HepG2 (cell line): ENCODE measurements around the gene APPBP2. TPM values are rescaled to one million over a fixed set of nuclear protein-coding genes. Genes with fewer than 3 reads are reported as not detected.

Source experiments
- BRD4 ChIP-seq: sonication (generic); formaldehyde crosslinking; IDR thresholded peaks from 2 replicates; pipeline ENCODE4 v1.4.0; 2020; ENCODE audit warnings: missing genetic modification reagents
- LBX2 ChIP-seq: sonication (generic); formaldehyde crosslinking; IDR thresholded peaks from 2 replicates; pipeline ENCODE4 v1.5.0; 2020; ENCODE audit warnings: missing genetic modification reagents, mild to moderate bottlenecking, borderline replicate concordance
- RBFOX2 ChIP-seq: fragments of 200-400 bp; formaldehyde crosslinking; IDR thresholded peaks from 2 replicates; pipeline ENCODE4 v1.6.1; 2017; ENCODE audit warnings: low read depth, mild to moderate bottlenecking, low read length
- SIN3A ChIP-seq: IDR thresholded peaks from 2 replicates; pipeline ENCODE4 v1.6.1; 2011; ENCODE audit warnings: low read depth, mild to moderate bottlenecking, control low read depth, low read length, borderline replicate concordance
- SMAD9 ChIP-seq: sonication (generic); formaldehyde crosslinking; IDR thresholded peaks from 2 replicates; pipeline ENCODE4 v1.5.1; 2020; ENCODE audit warnings: mild to moderate bottlenecking, missing genetic modification reagents
- TRAFD1 ChIP-seq: sonication (generic); formaldehyde crosslinking; IDR thresholded peaks from 2 replicates; pipeline ENCODE4 v1.5.1; 2020; ENCODE audit warnings: missing genetic modification reagents, mild to moderate bottlenecking, borderline replicate concordance
- XBP1 ChIP-seq: sonication (generic); formaldehyde crosslinking; IDR thresholded peaks from 2 replicates; pipeline ENCODE4 v1.5.0; 2020; ENCODE audit warnings: missing genetic modification reagents
- ZNF136 ChIP-seq: sonication (generic); formaldehyde crosslinking; IDR thresholded peaks from 2 replicates; pipeline ENCODE4 v1.8.1; 2022; ENCODE audit warnings: low read depth, mild to moderate bottlenecking, moderate library complexity, missing genetic modification reagents
- ZNF317 ChIP-seq: sonication (generic); formaldehyde crosslinking; IDR thresholded peaks from 2 replicates; pipeline ENCODE4 v1.5.0; 2020; ENCODE audit warnings: mild to moderate bottlenecking, missing genetic modification reagents
- ZNF563 ChIP-seq: sonication (generic); formaldehyde crosslinking; IDR thresholded peaks from 2 replicates; pipeline ENCODE4 v1.8.0; 2022; ENCODE audit warnings: mild to moderate bottlenecking, moderate library complexity, missing genetic modification reagents
- ZNF800 ChIP-seq: sonication (generic); formaldehyde crosslinking; IDR thresholded peaks from 2 replicates; pipeline ENCODE4 v1.4.0; 2020; ENCODE audit warnings: missing genetic modification reagents
- polyA plus RNA-seq, 8 experiments: library from polyadenylated mRNA; depleted of rRNA in 3 of 8; stranded (reverse) in 7 of 8; unstranded in 1 of 8; fragments of >200 nt; fragmentation: Illumina TruSeq in 4 of 8; extraction: Trizol in 4 of 8; gene quantifications; 2 replicates each; pipeline versions ENCODE4 v1.2.1 to v1.2.3, GENCODE V29; 2011 to 2016; ENCODE audit warnings: low read depth in 4 of 8, missing spikeins in 1 of 8, mixed read lengths in 1 of 8; ENCODE audit not compliant: insufficient read depth in 1 of 8
- total RNA-seq, 5 experiments: library from RNA; depleted of rRNA; stranded (reverse); fragments of >200 nt; fragmentation: Illumina TruSeq; extraction: Trizol; gene quantifications; 2 replicates each; pipeline ENCODE4 v1.2.3, GENCODE V29; 2016; ENCODE audit warnings: low read depth in 1 of 5
- TF ChIP-seq, protein P1 (sequence below): sonication (generic); formaldehyde crosslinking; IDR thresholded peaks from 2 replicates; pipeline ENCODE4 v1.5.0; 2020; ENCODE audit warnings: mild to moderate bottlenecking, missing genetic modification reagents
- TF ChIP-seq, protein P2 (sequence below): sonication (generic); formaldehyde crosslinking; IDR thresholded peaks from 2 replicates; pipeline ENCODE4 v1.5.0; 2020; ENCODE audit warnings: mild to moderate bottlenecking, missing genetic modification reagents
- TF ChIP-seq, protein P3 (sequence below): sonication (generic); formaldehyde crosslinking; IDR thresholded peaks from 2 replicates; pipeline ENCODE4 v1.8.1; 2023; ENCODE audit warnings: mild to moderate bottlenecking, missing genetic modification reagents
- TF ChIP-seq, protein P4 (sequence below), 2 experiments: sonication (generic) in 1 of 2; formaldehyde crosslinking in 1 of 2; IDR thresholded peaks; 2 replicates each; pipeline versions ENCODE4 v1.4.0 to v1.6.1; 2018 to 2020; ENCODE audit warnings: missing genetic modification reagents in 2 of 2, borderline replicate concordance in 1 of 2, low read depth in 1 of 2, mild to moderate bottlenecking in 1 of 2, missing biosample characterization in 1 of 2

Gene APPBP2
- total and polyA plus RNA-seq, 2 of the 13 experiments (the other 11 are each of a cell fraction or from before 2014, with no cell fraction given), result 17.5 to 45.8 TPM

DNA sequence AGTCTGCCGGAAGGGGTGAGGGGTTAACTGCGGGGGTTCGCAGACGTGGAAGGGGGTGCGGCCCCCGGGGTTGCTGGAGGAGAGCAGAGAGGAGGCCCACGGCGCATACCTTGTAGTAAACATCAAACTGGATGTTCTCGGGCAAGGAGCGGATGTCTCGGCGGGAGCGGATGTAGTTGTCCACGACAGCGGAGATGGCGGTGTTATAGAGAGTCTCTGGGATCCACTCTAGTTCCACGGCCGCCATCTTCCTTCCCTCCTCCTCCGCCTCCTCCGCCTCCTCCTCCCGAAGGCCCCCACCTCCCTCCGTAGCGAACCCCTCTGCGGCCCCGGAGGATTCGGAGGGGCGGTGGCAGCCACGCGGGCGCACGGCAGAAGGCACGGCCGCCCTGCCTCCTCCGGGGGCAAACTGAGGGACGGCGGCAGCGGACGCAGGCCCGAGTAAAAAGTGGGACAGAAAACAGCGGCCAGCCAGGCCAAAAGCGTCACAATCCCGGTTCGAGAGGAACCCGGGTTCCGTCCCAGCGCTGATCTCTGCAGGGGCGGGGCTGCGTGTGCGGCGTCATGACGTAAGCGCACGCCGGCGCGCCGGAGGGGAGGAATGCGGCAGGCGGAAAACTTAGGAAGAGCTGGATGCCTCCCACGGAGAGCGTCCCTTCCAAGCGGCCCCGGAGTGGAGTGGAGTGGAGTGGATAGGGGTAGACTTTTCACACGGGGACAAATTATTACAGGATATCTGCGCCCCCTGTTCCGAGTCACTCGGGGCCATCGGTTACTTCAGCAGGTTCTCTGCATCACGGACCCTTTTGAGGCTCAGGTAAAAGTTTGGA, at the start of gene APPBP2 (continued):
- TF ChIP-seq, protein P1, sequence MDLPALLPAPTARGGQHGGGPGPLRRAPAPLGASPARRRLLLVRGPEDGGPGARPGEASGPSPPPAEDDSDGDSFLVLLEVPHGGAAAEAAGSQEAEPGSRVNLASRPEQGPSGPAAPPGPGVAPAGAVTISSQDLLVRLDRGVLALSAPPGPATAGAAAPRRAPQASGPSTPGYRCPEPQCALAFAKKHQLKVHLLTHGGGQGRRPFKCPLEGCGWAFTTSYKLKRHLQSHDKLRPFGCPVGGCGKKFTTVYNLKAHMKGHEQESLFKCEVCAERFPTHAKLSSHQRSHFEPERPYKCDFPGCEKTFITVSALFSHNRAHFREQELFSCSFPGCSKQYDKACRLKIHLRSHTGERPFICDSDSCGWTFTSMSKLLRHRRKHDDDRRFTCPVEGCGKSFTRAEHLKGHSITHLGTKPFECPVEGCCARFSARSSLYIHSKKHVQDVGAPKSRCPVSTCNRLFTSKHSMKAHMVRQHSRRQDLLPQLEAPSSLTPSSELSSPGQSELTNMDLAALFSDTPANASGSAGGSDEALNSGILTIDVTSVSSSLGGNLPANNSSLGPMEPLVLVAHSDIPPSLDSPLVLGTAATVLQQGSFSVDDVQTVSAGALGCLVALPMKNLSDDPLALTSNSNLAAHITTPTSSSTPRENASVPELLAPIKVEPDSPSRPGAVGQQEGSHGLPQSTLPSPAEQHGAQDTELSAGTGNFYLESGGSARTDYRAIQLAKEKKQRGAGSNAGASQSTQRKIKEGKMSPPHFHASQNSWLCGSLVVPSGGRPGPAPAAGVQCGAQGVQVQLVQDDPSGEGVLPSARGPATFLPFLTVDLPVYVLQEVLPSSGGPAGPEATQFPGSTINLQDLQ, result no peak
- peak; percentile 99 for TF ChIP-seq RBFOX2
- TF ChIP-seq ZNF563 (CRISPR knock-in tag), result peak; percentile 97
- TF ChIP-seq SIN3A, result peak; percentile 85; the same call in 1 of the 2 replicates
- TF ChIP-seq ZNF317, result peak; percentile 70; the same call in 1 of the 2 replicates
- TF ChIP-seq XBP1 (CRISPR knock-in tag), result no peak
- 0 out of 2 replicates have a peak, but pooled peaks have one; percentile 26 for TF ChIP-seq ZNF136
- peak; percentile 93; the same call in 1 of the 2 replicates for TF ChIP-seq LBX2 (CRISPR knock-in tag)
- peak; percentile 98; the same call in 1 of the 2 replicates for TF ChIP-seq TRAFD1
- TF ChIP-seq, protein P2, sequence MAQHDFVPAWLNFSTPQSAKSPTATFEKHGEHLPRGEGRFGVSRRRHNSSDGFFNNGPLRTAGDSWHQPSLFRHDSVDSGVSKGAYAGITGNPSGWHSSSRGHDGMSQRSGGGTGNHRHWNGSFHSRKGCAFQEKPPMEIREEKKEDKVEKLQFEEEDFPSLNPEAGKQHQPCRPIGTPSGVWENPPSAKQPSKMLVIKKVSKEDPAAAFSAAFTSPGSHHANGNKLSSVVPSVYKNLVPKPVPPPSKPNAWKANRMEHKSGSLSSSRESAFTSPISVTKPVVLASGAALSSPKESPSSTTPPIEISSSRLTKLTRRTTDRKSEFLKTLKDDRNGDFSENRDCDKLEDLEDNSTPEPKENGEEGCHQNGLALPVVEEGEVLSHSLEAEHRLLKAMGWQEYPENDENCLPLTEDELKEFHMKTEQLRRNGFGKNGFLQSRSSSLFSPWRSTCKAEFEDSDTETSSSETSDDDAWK (CRISPR knock-in tag), result no peak
- TF ChIP-seq SMAD9 (CRISPR knock-in tag), result no peak
- peak; percentile 60; the same call in 1 of the 2 replicates for TF ChIP-seq BRD4 (CRISPR knock-in tag)
- peak; percentile 74; the same call in 1 of the 2 replicates for TF ChIP-seq ZNF800 (CRISPR knock-in tag)
- TF ChIP-seq, protein P3, sequence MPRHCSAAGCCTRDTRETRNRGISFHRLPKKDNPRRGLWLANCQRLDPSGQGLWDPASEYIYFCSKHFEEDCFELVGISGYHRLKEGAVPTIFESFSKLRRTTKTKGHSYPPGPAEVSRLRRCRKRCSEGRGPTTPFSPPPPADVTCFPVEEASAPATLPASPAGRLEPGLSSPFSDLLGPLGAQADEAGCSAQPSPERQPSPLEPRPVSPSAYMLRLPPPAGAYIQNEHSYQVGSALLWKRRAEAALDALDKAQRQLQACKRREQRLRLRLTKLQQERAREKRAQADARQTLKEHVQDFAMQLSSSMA (CRISPR knock-in tag), result 0 out of 2 replicates have a peak, but pooled peaks have one; percentile 26
- TF ChIP-seq, protein P4, sequence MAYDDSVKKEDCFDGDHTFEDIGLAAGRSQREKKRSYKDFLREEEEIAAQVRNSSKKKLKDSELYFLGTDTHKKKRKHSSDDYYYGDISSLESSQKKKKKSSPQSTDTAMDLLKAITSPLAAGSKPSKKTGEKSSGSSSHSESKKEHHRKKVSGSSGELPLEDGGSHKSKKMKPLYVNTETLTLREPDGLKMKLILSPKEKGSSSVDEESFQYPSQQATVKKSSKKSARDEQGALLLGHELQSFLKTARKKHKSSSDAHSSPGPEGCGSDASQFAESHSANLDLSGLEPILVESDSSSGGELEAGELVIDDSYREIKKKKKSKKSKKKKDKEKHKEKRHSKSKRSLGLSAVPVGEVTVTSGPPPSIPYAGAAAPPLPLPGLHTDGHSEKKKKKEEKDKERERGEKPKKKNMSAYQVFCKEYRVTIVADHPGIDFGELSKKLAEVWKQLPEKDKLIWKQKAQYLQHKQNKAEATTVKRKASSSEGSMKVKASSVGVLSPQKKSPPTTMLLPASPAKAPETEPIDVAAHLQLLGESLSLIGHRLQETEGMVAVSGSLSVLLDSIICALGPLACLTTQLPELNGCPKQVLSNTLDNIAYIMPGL (CRISPR knock-in tag; IDR thresholded peaks at IDR 0.05; ENCODE audit: borderline replicate concordance in 1 of 2, low read depth in 1 of 2), result peak; percentile 95 to 97
